Measurements from ENCODE around the gene SLC25A11.

DNA sequence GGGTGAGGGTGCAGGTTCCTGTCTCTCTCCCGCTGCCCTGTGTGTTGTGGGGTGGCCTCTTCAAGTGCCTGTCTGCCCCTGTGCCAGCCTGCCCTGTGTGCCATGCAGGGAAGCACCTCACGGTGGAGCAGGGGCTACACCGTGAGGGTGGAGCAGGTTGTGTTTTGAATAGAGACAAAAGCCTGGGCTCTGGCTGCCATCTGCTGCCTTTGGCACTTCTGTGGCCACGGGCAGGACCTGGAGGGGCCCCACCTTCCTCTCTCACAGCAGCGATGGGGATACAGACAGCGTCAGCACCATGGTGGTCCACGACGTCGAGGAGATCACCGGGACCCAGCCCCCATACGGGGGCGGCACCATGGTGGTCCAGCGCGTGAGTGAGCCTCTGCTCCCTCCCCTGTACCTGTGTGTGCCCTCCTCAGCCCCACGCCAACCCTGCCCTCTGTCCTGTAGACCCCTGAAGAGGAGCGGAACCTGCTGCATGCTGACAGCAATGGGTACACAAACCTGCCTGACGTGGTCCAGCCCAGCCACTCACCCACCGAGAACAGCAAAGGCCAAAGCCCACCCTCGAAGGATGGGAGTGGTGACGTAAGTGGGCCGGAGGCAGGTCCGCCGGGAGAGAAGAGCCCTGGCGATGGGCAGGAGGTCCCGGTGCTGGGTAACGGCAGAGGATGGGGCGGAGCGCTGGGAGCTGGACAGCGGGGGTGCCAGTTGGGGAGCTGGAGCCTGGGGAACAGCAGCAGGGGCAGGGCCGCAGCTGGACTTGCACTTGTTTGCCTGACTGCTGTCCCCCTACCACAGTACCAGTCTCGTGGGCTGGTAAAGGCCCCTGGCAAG lies 45.9 kb downstream of the SLC25A11 start:
- no peak for TF ChIP-seq POLR2A (IDR thresholded peaks at IDR 0.05)
- TF ChIP-seq, protein P1, sequence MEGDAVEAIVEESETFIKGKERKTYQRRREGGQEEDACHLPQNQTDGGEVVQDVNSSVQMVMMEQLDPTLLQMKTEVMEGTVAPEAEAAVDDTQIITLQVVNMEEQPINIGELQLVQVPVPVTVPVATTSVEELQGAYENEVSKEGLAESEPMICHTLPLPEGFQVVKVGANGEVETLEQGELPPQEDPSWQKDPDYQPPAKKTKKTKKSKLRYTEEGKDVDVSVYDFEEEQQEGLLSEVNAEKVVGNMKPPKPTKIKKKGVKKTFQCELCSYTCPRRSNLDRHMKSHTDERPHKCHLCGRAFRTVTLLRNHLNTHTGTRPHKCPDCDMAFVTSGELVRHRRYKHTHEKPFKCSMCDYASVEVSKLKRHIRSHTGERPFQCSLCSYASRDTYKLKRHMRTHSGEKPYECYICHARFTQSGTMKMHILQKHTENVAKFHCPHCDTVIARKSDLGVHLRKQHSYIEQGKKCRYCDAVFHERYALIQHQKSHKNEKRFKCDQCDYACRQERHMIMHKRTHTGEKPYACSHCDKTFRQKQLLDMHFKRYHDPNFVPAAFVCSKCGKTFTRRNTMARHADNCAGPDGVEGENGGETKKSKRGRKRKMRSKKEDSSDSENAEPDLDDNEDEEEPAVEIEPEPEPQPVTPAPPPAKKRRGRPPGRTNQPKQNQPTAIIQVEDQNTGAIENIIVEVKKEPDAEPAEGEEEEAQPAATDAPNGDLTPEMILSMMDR (IDR thresholded peaks at IDR 0.05): no peak
